Measurements from ENCODE around the gene EPS8.

GRCh38 chr12:15769586-15769985 lies 19.6 kb downstream of the EPS8 start:
- no peak for TF ChIP-seq CTCF (conservative IDR thresholded peaks at IDR 0.05; ENCODE audit: low read length)
- TF ChIP-seq EZH2phosphoT487 (IDR thresholded peaks at IDR 0.05; ENCODE audit: borderline replicate concordance, low read depth, low read length) = no peak

Measured in OCI-LY7 (cell line).